Vagina (tissue), 2 donors: Measurements from ENCODE around the gene CKAP4. TPM values are rescaled to one million over a fixed set of nuclear protein-coding genes. Genes with fewer than 3 reads are reported as not detected.

Experiments used
- DNase-seq, 2 donors: peaks; one replicate each; pipeline ENCODE4 v3.0.0-alpha.2; 2017; ENCODE audit errors: extremely low spot score in 2 of 2
- H3K27ac ChIP-seq: fragments of 200-600 bp; sonication (generic); one replicate; pipeline ENCODE4 v1.5.1; 2019
- H3K27me3 ChIP-seq: fragments of 200-600 bp; sonication (generic); one replicate; pipeline ENCODE4 v1.5.1; 2019
- H3K36me3 ChIP-seq, 2 donors: fragments of 200-600 bp; sonication (generic); one replicate each; pipeline ENCODE4 v1.5.1; 2017 to 2019
- H3K4me1 ChIP-seq: fragments of 200-600 bp; sonication (generic); one replicate; pipeline ENCODE4 v1.5.1; 2019
- H3K4me3 ChIP-seq, 2 donors: fragments of 200-600 bp; sonication (generic); 1 replicate in 1 of 2; 2 replicates in 1 of 2; pipeline ENCODE4 v1.5.1; 2016 to 2019
- H3K9me3 ChIP-seq: fragments of 200-600 bp; sonication (generic); one replicate; pipeline ENCODE4 v1.5.1; 2019
- POLR2A ChIP-seq, 2 donors: fragments of 450-650 bp; IDR thresholded peaks; one replicate each; pipeline ENCODE4 v1.6.1; 2017; ENCODE audit warnings: antibody characterized with exemption in 2 of 2, mild to moderate bottlenecking in 2 of 2, moderate library complexity in 2 of 2
- POLR2AphosphoS5 ChIP-seq, 2 donors: sonication (generic); formaldehyde crosslinking; IDR thresholded peaks; one replicate each; pipeline ENCODE4 v1.9.0; 2017; ENCODE audit warnings: antibody characterized with exemption in 2 of 2, mild to moderate bottlenecking in 2 of 2, low read depth in 1 of 2; ENCODE audit not compliant: insufficient read depth in 1 of 2
- intact Hi-C: fragments of 100-400 bp; cut with DNase I; formaldehyde crosslinking; loops from one replicate; pipeline ENCODE4 v1.15.1; 2023
- total RNA-seq: library from RNA; depleted of rRNA; stranded (reverse); fragments of >200 nt; gene quantifications from one replicate; pipeline ENCODE4 v1.2.3, GENCODE V29; 2016
- TF ChIP-seq, protein P1 (sequence below), 3 experiments: fragments of 450-650 bp in 2 of 3; fragments of 200-600 bp in 1 of 3; sonication (generic) in 1 of 3; IDR thresholded peaks; one replicate each; pipeline ENCODE4 v1.5.1; 2017 to 2019; ENCODE audit warnings: antibody characterized with exemption in 3 of 3, mild to moderate bottlenecking in 2 of 3, moderate library complexity in 2 of 3

Gene CKAP4
- total RNA-seq, 1 donor from 2014 or later, result 42.5 TPM

DNA sequence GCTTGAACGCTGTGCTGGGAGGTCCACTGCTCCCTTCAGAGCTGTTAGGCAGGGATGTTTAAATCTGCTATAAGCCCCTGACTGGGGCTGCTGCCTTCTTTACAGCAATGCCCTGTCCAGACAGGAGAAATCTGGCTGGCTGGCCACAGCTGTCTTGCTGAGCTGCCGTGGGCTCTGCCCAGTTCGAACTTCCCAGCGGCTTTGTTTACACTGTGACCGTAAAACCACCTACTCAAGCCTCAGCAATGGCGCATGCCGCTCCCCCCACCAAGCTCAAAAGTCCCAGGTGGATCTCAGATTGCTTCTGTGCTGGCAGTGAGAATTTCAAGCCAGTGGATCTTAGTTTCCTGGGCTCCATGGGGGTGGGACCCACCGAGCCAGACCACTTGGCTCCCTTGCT, 35.8 kb downstream of the CKAP4 start:
- DNase-seq, result peak in 1 of 2 donors; percentile 67
- no peaks in the 10 kb centered on the region for H3K4me1 ChIP-seq
- TF ChIP-seq POLR2A (IDR thresholded peaks at IDR 0.05) (no peak), POLR2AphosphoS5 (IDR thresholded peaks at IDR 0.05; ENCODE audit: insufficient read depth in 1 of 2, low read depth in 1 of 2) (no peak)
- TF ChIP-seq, protein P1, sequence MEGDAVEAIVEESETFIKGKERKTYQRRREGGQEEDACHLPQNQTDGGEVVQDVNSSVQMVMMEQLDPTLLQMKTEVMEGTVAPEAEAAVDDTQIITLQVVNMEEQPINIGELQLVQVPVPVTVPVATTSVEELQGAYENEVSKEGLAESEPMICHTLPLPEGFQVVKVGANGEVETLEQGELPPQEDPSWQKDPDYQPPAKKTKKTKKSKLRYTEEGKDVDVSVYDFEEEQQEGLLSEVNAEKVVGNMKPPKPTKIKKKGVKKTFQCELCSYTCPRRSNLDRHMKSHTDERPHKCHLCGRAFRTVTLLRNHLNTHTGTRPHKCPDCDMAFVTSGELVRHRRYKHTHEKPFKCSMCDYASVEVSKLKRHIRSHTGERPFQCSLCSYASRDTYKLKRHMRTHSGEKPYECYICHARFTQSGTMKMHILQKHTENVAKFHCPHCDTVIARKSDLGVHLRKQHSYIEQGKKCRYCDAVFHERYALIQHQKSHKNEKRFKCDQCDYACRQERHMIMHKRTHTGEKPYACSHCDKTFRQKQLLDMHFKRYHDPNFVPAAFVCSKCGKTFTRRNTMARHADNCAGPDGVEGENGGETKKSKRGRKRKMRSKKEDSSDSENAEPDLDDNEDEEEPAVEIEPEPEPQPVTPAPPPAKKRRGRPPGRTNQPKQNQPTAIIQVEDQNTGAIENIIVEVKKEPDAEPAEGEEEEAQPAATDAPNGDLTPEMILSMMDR (IDR thresholded peaks at IDR 0.05), result no peak
- intact Hi-C loops, result no loop called here
- no peak overlapping the region for H3K4me3 ChIP-seq
- H3K9me3 ChIP-seq, result no peaks in the 10 kb centered on the region
- no peaks in the 10 kb centered on the region for H3K27me3 ChIP-seq
- H3K27ac ChIP-seq, result no peak overlapping the region
- no peaks in the 10 kb centered on the region for H3K36me3 ChIP-seq

DNA sequence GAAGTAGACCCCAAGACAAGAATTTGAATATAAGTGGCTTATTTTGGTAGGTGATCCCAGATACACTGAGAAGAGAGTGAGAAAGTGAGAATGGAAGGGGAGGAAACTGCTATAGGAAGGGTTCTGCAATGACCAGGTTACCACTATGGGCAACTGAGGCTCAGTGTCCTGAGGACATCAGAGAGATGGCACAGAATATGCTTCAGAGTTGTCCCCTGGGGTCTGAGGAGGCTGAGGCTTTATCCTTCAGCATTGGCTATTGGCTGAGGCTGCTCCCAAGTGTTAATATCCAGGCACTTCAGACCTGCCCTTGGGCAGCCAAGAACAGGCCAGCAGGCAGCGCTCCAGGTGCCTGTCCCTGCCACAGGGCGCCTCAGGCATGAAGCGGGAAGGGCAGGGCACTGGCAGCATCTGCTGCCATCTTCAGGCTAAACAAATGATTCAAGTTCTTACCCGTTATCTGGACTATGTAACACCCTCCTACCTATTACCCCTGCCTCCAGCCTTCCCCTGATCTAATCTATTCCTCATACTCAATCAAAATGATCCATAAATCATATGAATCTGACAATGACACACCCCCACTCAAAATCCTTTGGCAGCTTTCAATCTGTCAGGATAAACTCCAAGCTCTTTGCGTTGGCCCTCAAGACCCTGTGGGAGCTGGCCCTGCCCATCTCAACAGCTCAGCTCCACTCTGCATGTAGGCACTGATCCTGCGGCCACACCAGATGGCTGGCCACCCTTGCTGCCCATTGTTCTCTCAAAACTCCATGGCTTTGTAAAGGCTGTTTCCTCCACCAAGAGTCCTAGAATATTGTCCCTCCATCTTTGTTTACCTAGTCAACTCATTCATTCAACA, 42.4 kb downstream of the CKAP4 start:
- intact Hi-C loops, result no loop called here
- TF ChIP-seq, protein P1 (IDR thresholded peaks at IDR 0.05), result no peak
- no peak for TF ChIP-seq POLR2A (IDR thresholded peaks at IDR 0.05)
- no peak for TF ChIP-seq POLR2AphosphoS5 (IDR thresholded peaks at IDR 0.05; ENCODE audit: insufficient read depth in 1 of 2, low read depth in 1 of 2)

DNA sequence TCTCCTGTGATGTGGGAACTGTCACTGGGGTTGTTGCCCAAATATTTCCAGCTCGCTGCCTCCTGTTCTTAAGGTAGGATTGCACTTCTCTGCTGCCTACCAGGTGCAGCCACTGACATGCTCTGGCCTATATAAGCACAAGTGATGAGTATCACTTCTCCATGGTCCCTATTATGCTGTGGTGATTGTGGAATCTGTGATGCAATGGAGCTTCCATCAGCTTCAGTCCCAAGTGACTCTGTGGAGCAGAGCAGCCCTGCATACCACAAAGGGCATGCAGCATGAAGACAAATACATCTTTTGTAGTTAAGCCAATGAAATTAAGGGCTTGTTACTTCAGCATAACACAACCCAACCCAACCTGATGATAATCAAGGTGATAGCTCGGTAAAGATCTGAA, 43.5 kb downstream of the CKAP4 start:
- Histone ChIP-seq H3K9me3 (no peaks in the 10 kb centered on the region), H3K4me3 (no peak overlapping the region), H3K4me1 (no peaks in the 10 kb centered on the region), H3K27ac (no peak overlapping the region), H3K36me3 (no peaks in the 10 kb centered on the region), H3K27me3 (no peaks in the 10 kb centered on the region)
- no peak for TF ChIP-seq POLR2AphosphoS5 (IDR thresholded peaks at IDR 0.05; ENCODE audit: insufficient read depth in 1 of 2, low read depth in 1 of 2)
- no peak for TF ChIP-seq POLR2A (IDR thresholded peaks at IDR 0.05)
- TF ChIP-seq, protein P1 (IDR thresholded peaks at IDR 0.05), result no peak
- intact Hi-C loops, result loop anchor here (5.0 kb wide), 1 partner anchor 1217 kb away; the partner anchor contains the start of gene NOPCHAP1
- DNase-seq, result peak in 1 of 2 donors; percentile 27

More for the DNA sequence above, 42.4 kb downstream of the CKAP4 start:
- Histone ChIP-seq H3K36me3 (no peaks in the 10 kb centered on the region), H3K9me3 (no peaks in the 10 kb centered on the region), H3K27ac (no peak overlapping the region), H3K27me3 (no peaks in the 10 kb centered on the region), H3K4me3 (no peak overlapping the region), H3K4me1 (no peaks in the 10 kb centered on the region)
- no peak for DNase-seq

DNA sequence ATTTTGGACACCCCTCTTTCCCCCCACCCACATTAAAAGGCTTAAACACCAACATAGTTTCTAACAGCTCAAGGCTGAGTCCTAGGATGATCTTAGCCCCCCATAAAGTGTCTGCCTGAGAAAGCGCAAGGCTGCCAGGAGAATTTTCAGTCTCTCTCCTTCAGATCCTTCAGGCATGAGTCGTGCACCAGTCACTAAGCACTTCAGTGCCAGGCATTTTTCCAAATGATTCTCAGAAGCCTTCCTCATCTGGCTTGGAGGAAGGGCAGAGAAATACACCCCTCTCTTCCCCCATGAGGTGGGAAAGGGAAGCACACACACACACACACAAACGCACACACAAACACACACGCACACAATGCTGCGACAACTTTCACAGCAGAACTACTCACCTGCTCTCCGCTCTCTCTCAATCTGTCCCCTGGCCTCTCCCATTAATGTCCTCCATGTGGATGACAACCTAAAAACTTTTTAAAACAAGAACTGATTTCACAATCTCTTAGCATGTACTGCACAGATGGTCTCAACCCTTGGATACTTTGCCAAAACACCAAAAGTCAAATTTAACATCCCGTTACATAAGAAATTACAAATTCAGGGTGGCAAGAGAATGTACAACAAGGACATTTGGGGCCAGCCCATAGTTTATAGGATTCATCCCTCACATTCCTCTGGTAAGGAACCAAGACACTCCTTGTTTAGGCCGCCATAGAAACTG, 49.8 kb downstream of the CKAP4 start:
- no peak overlapping the region for H3K4me3 ChIP-seq
- H3K9me3 ChIP-seq, result no peaks in the 10 kb centered on the region
- DNase-seq, result no peak
- no peaks in the 10 kb centered on the region for H3K27me3 ChIP-seq
- TF ChIP-seq POLR2A (IDR thresholded peaks at IDR 0.05), result no peak
- TF ChIP-seq POLR2AphosphoS5 (IDR thresholded peaks at IDR 0.05; ENCODE audit: insufficient read depth in 1 of 2, low read depth in 1 of 2), result no peak
- TF ChIP-seq, protein P1 (IDR thresholded peaks at IDR 0.05), result no peak
- H3K36me3 ChIP-seq, result no peaks in the 10 kb centered on the region
- peak overlapping the region; percentile 66 for H3K27ac ChIP-seq
- intact Hi-C loops, result loop anchor here (5.0 kb wide), 1 partner anchor 1481 kb away; no protein-coding TSS in a partner anchor
- H3K4me1 ChIP-seq, result peaks cover 16% of the 10 kb centered on the region
